Cardiac fibroblast (primary cell): ENCODE results near the gene CEP63.

Source experiments
- DNase-seq, 2 donors: peaks; one replicate each; pipeline versions ENCODE4 v3.0.0 to v3.0.0-alpha.2; 2010; ENCODE audit warnings: low read depth in 2 of 2
- H3K4me3 ChIP-seq, 2 donors: replicated peaks in 1 of 2; 1 replicate in 1 of 2; 2 replicates in 1 of 2; pipeline ENCODE4 v1.5.1; 2011; ENCODE audit warnings: low read depth in 2 of 2, low read length in 2 of 2, mild to moderate bottlenecking in 2 of 2, moderate library complexity in 1 of 2
- CTCF ChIP-seq: IDR thresholded peaks from one replicate; pipeline ENCODE4 v1.5.1; 2011; ENCODE audit warnings: low read depth, mild to moderate bottlenecking, low read length, inconsistent platforms

CEP63 gene

GRCh38 chr3:134597390-134597970 is 111.6 kb downstream of the CEP63 start:
- H3K4me3 ChIP-seq: no peak overlapping the region
- no peak for TF ChIP-seq CTCF
- peak in 1 of 2 donors; percentile 67 for DNase-seq

- no peak for DNase-seq
- no peak for TF ChIP-seq CTCF
- H3K4me3 ChIP-seq: no peak overlapping the region
These were observed 113.1 kb downstream of the CEP63 start for GRCh38 chr3:134598763-134599545.

GRCh38 chr3:134600206-134600605 is 114.3 kb downstream of the CEP63 start:
- H3K4me3 ChIP-seq: no peak overlapping the region
- TF ChIP-seq CTCF: no peak
- peak; percentile 33 to 34 for DNase-seq

GRCh38 chr3:134600685-134601463 is 115.0 kb downstream of the CEP63 start:
- H3K4me3 ChIP-seq: peak overlapping the region in 1 of 2 donors; percentile 32

GRCh38 chr3:134601539-134602439 is 115.9 kb downstream of the CEP63 start:
- H3K4me3 ChIP-seq: no peak overlapping the region
- DNase-seq: peak; percentile 59 to 94
- TF ChIP-seq CTCF: no peak

More at GRCh38 chr3:134600685-134601463, 115.0 kb downstream of the CEP63 start:
- TF ChIP-seq CTCF: peak; percentile 98
- DNase-seq: peak; percentile 74 to 77

GRCh38 chr3:134602440-134602814 is 116.6 kb downstream of the CEP63 start:
- no peak for DNase-seq
- no peak for TF ChIP-seq CTCF
- no peak overlapping the region for H3K4me3 ChIP-seq
